Activated CD4-positive, alpha-beta T cell treated with anti-CD3 and anti-CD28 coated beads for 36 hours (primary cell): ENCODE results near the gene DUSP22. TPM values are rescaled to one million over a fixed set of nuclear protein-coding genes. Genes with fewer than 3 reads are reported as not detected.

Experiments
- ATAC-seq: fragments of 200-7000 bp; cut with Tn5 transposase; one replicate; pipeline ENCODE4 v1.10.0; 2021; ENCODE audit warnings: mild to moderate bottlenecking, moderate library complexity
- CTCF ChIA-PET: fragments of 350-600 bp; sonication (Branson Sonifier 250); formaldehyde crosslinking; loops from one replicate; lab custom pipeline; 2021; ENCODE audit warnings: antibody characterized with exemption; lab: Charles Lee
- POLR2A ChIA-PET: fragments of 350-600 bp; sonication (Branson Sonifier 250); formaldehyde crosslinking; loops from one replicate; lab custom pipeline; 2021; ENCODE audit warnings: antibody characterized with exemption, inconsistent platforms; lab: Charles Lee
- DNase-seq: peaks from one replicate; pipeline ENCODE4 v3.0.0-alpha.2; 2020
- H3K27ac Mint-ChIP-seq: one replicate; pipeline ENCODE4 v1.8.0; 2021; ENCODE audit warnings: mixed read lengths
- H3K27me3 Mint-ChIP-seq: one replicate; pipeline ENCODE4 v1.8.0; 2021; ENCODE audit warnings: mixed read lengths
- H3K36me3 Mint-ChIP-seq: one replicate; pipeline ENCODE4 v1.8.0; 2021; ENCODE audit warnings: low read depth, mixed read lengths
- H3K4me1 Mint-ChIP-seq: one replicate; pipeline ENCODE4 v1.8.0; 2021; ENCODE audit warnings: mixed read lengths
- H3K4me3 Mint-ChIP-seq: one replicate; pipeline ENCODE4 v1.8.0; 2021; ENCODE audit warnings: mild to moderate bottlenecking, moderate library complexity, mixed read lengths
- H3K9me3 Mint-ChIP-seq: one replicate; pipeline ENCODE4 v1.8.0; 2021; ENCODE audit warnings: low read depth, mixed read lengths
- intact Hi-C, 2 experiments: fragments of 100-400 bp; cut with DNase I in 1 of 2; cut with micrococcal nuclease in 1 of 2; formaldehyde crosslinking; loops; one replicate each; pipeline versions ENCODE4 v1.14.2 to v1.15.1; 2022 to 2024; cut with DNase I, micrococcal nuclease
- total RNA-seq, 2 experiments: library from RNA; stranded (reverse); gene quantifications; one replicate each; pipeline ENCODE4 v1.2.3, GENCODE V29; 2021

The DUSP22 gene
- total RNA-seq, 2 experiments from 2014 or later: 33.2 to 33.7 TPM

DNA sequence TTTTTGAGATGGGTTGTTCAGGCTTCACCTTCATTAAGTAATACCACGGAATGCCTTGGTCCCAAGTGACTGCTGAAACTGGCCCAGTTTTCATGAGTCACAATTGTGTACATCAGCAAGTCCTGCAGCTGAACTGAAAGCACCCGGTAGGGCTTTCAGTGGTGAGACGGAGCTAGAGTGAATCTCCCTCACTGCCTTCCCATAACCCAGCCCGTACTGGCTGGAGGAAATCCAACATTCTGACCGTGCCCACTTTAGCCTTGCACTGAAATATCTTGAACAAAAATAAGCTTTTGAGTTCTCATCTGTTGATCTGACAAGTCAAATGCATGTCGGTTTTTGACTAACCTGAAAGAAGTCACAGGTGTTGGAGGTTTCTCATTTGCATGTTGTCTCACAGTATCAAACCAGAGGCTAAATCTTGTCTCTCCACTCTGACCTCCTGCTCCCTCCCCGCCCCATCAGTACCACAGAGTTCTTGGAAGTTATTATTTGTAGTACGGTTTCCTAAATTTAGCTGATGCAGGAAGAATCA, 35.9 kb downstream of the DUSP22 start:
- Mint-ChIP-seq H3K27me3 (no peaks in the 10 kb centered on the region), H3K4me3 (no peak overlapping the region), H3K9me3 (no peaks in the 10 kb centered on the region), H3K27ac (no peak overlapping the region), H3K36me3 (no peaks in the 10 kb centered on the region), H3K4me1 (no peaks in the 10 kb centered on the region)
- ATAC-seq: peak; percentile 80
- DNase-seq: peak; percentile 47
- POLR2A ChIA-PET: interaction anchor here (1.0 kb wide), 1 partner anchor 103 kb away, joined by 3 read pairs; no protein-coding TSS in a partner anchor
- CTCF ChIA-PET: interaction anchor here (0.7 to 0.8 kb wide), 4 partner anchors 10 to 394 kb away, joined by 3 to 5 read pairs (median 3); no protein-coding TSS in a partner anchor
- intact Hi-C loops: no loop called here

DNA sequence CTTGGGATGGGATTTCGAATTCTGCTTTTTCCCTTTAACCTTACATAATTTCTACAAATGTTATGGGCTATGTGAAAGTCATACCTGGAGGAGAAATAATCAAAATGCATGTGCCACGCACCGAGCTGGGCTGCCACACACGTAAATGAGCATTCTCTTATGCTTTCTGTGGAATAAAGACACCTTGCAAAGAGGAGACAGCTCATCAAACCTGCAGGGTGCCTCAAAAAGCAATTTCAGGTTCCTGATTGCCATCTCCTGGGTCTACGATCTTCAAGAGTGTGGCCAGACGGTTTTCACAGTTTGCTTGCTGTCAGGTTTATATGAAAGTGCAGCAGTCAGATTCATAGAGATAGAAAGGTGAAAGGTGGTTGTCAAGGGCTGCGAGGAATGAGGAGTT, 36.6 kb downstream of the DUSP22 start:
- ATAC-seq (no peak), DNase-seq (no peak)
- H3K27ac Mint-ChIP-seq: no peak overlapping the region
- no peak overlapping the region for H3K4me3 Mint-ChIP-seq
- H3K9me3 Mint-ChIP-seq: no peaks in the 10 kb centered on the region
- no peaks in the 10 kb centered on the region for H3K4me1 Mint-ChIP-seq
- H3K36me3 Mint-ChIP-seq: no peaks in the 10 kb centered on the region
- CTCF ChIA-PET: interaction anchor here (0.7 to 0.8 kb wide), 2 partner anchors 9 to 91 kb away, joined by 3 to 5 read pairs; no protein-coding TSS in a partner anchor
- intact Hi-C loops: no loop called here
- H3K27me3 Mint-ChIP-seq: no peaks in the 10 kb centered on the region
- POLR2A ChIA-PET: interaction anchor here (1.0 kb wide), 1 partner anchor 104 kb away, joined by 3 read pairs; no protein-coding TSS in a partner anchor

DNA sequence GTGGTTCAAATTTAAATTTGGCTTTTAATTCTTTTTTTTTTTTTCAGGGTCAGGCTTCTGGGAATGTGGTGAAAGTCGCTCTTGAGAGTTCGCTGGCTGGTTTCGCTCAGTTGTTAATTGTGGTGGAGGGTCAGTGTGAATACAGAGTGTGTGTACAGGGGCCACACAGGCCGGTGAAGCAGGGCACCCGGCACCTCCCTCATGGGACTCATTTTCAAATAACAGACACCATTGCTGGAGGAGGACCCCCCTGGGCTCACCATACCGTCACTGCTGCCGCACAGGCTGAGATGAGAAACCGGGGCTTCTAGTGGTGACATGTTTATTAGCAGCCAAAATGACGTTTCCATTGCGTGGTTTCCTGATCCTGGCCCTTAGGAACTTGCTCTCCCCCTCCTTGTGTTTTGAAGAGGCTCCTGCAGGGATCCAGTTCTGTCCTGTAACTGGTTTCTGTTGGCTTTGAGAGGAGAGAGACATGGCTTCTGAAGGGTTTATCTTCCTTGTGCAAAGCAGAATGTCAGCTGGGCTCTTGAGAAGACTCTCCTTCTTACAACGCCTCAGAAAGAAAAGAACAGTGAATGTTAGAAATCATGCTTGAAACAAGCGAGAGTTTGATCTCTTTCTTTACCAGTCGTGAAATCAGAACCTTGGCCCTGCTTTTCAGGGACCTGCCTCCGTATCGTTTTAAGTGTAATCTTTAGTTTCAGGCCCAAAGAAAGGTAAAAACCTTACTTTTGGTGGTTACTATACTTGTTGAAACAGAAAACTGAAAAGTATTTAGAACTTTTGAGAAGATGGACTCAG, 37.8 kb downstream of the DUSP22 start:
- H3K4me1 Mint-ChIP-seq: no peaks in the 10 kb centered on the region
- ChIA-PET CTCF (interaction anchor here (0.7 to 1.1 kb wide), 4 partner anchors 39 to 149 kb away, joined by 3 to 6 read pairs (median 3); no protein-coding TSS in a partner anchor), POLR2A (no interaction called here)
- ATAC-seq (no peak), DNase-seq (no peak)
- intact Hi-C loops: no loop called here
- H3K4me3 Mint-ChIP-seq: no peak overlapping the region
- no peak overlapping the region for H3K27ac Mint-ChIP-seq
- no peaks in the 10 kb centered on the region for H3K36me3 Mint-ChIP-seq
- H3K9me3 Mint-ChIP-seq: no peaks in the 10 kb centered on the region
- no peaks in the 10 kb centered on the region for H3K27me3 Mint-ChIP-seq

DNA sequence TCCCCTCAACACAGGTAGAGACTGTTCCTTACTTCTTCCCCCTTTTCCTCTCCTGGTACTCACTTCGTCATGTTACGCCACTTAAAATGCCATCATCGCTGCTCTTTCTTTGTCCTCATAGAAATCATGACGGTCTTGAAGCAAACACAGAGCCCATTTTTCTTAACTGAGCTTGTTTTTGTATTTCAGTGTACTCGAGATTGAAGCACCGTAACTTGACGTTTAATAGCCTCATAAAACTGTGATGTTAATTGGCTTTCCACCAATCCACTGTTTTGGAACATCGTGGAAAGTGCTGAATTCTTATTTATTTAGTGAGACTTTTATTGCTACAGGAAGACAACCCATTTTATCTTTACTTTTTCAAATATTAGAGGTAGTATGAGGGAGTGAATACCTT, 38.7 kb downstream of the DUSP22 start:
- CTCF ChIA-PET: interaction anchor here (0.6 to 1.1 kb wide), 3 partner anchors 14 to 114 kb away, joined by 3 to 4 read pairs (median 3); no protein-coding TSS in a partner anchor

DNA sequence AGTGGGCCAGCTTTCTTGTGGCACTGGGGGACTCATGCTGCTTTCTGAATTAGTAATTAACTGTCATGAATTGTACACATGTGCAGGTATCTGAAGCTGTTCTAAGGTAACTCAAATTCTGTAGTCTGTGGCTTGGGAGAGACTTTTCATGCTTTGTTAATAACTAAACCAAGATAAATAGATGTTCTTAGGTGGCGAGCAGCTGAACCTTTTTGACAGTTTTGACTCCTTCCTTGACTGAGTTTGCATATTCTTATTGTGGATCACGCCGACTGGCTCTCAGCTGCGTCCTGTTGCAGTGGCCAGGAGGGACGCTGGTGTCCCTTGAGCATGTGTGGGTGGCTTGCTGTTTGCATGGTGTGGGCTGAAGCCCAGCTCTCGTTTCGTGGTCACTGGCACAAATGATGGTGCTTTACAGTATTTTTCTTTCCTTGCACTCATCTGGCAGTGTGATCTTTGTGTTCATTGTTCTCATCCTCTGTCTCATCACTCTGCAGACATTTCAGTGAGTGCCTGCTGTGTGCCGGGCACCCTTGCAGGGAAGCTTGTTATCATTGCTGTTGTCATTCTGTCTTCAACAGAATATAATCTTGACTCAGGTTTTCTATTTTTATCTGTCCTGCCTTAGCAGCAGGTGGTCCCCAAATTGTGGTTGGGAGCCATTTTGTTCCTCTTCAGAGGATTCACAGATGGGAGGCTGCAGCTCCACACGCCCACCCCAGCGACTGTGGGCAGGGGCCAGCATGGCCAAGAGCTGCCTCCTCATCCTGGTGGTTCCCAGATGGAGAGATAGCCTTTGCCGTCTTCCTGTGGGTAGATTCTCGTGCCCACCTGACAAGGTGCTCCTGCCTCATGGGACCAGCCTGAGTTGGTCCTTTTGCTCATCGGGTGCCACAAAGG, 39.6 kb downstream of the DUSP22 start:
- POLR2A ChIA-PET: interaction anchor here (0.6 kb wide), 1 partner anchor 108 kb away, joined by 4 read pairs; no protein-coding TSS in a partner anchor
- no peaks in the 10 kb centered on the region for H3K27me3 Mint-ChIP-seq
- CTCF ChIA-PET: interaction anchor here (0.6 to 2.0 kb wide), 8 partner anchors 7 to 115 kb away, joined by 3 to 5 read pairs (median 4); no protein-coding TSS in a partner anchor
- H3K4me3 Mint-ChIP-seq: no peak overlapping the region
- no peak for DNase-seq
- intact Hi-C loops: no loop called here
- H3K36me3 Mint-ChIP-seq: no peaks in the 10 kb centered on the region
- H3K4me1 Mint-ChIP-seq: peaks cover 11% of the 10 kb centered on the region
- no peaks in the 10 kb centered on the region for H3K9me3 Mint-ChIP-seq
- H3K27ac Mint-ChIP-seq: no peak overlapping the region
- ATAC-seq: peak; percentile 9

More for the DNA sequence above, 38.7 kb downstream of the DUSP22 start:
- Mint-ChIP-seq H3K27me3 (no peaks in the 10 kb centered on the region), H3K27ac (no peak overlapping the region), H3K36me3 (no peaks in the 10 kb centered on the region), H3K9me3 (no peaks in the 10 kb centered on the region), H3K4me1 (peaks cover 3% of the 10 kb centered on the region), H3K4me3 (no peak overlapping the region)
- intact Hi-C loops: no loop called here
- POLR2A ChIA-PET: no interaction called here
- DNase-seq: no peak
- ATAC-seq: no peak

DNA sequence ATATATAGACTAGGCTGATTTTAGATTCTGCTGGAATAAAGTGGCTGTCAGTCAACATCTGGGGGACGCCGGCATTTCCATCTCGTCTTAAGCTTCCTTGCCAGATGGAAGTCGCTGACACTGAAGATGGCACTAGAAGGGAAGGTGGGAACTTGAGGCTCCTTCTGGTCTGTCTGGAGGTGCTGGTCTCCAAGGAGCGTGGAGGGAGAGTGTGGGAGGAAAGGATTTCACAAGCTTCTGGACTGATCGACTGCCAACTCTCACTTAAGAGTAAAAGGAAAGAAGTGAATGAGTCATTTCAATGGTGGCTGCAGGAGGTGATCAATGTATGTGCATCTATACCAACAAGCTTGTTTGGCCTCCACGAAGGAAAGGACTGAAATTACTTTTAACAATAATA, 40.4 kb downstream of the DUSP22 start:
- Mint-ChIP-seq H3K4me3 (no peak overlapping the region), H3K9me3 (no peaks in the 10 kb centered on the region), H3K4me1 (peaks cover 19% of the 10 kb centered on the region), H3K27me3 (no peaks in the 10 kb centered on the region), H3K36me3 (peaks cover under 1% of the 10 kb centered on the region), H3K27ac (no peak overlapping the region)
- ChIA-PET POLR2A (interaction anchor here (0.6 kb wide), 1 partner anchor 108 kb away, joined by 4 read pairs; no protein-coding TSS in a partner anchor), CTCF (interaction anchor here (0.7 to 2.0 kb wide), 8 partner anchors 8 to 116 kb away, joined by 3 to 5 read pairs (median 4); no protein-coding TSS in a partner anchor)
- ATAC-seq: no peak
- intact Hi-C loops: no loop called here
- no peak for DNase-seq

DNA sequence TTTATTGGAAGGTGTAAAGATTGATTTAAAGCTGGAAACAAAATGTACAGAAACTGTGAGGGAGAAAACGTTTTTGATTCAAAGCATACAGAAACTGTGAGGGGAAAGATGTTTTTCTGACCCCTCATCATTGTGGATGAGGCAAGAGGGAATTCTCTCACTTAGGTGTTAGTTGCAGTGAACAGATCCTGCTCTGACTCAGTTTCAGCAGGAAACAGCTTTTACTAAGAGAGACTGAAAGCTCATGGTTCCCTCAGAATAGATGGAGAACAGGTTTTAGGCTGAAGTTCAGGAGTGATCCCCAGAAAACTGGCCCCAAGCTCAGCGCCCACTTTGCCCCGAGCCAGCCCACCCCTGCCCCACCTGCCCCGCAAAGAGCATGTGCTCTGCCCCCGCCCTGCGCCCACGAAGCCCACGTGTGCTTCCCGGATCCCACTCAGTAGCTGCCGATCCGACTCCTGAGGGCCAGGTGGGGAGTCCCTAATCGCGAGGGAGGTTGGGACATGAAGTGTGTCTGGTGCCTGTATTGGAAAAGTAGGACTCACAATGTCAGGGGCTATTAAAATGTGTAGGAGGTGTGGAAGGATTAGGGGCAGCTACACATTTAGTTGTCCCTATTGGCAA, 41.2 kb downstream of the DUSP22 start:
- POLR2A ChIA-PET: no interaction called here
- intact Hi-C loops: no loop called here
- DNase-seq: no peak
- no peak for ATAC-seq
- Mint-ChIP-seq H3K4me3 (no peak overlapping the region), H3K9me3 (no peaks in the 10 kb centered on the region), H3K27ac (no peak overlapping the region), H3K4me1 (peaks cover 26% of the 10 kb centered on the region), H3K36me3 (peaks cover 5% of the 10 kb centered on the region), H3K27me3 (no peaks in the 10 kb centered on the region)
- CTCF ChIA-PET: interaction anchor here (0.6 to 2.0 kb wide), 8 partner anchors 16 to 117 kb away, joined by 3 to 5 read pairs (median 3); no protein-coding TSS in a partner anchor

DNA sequence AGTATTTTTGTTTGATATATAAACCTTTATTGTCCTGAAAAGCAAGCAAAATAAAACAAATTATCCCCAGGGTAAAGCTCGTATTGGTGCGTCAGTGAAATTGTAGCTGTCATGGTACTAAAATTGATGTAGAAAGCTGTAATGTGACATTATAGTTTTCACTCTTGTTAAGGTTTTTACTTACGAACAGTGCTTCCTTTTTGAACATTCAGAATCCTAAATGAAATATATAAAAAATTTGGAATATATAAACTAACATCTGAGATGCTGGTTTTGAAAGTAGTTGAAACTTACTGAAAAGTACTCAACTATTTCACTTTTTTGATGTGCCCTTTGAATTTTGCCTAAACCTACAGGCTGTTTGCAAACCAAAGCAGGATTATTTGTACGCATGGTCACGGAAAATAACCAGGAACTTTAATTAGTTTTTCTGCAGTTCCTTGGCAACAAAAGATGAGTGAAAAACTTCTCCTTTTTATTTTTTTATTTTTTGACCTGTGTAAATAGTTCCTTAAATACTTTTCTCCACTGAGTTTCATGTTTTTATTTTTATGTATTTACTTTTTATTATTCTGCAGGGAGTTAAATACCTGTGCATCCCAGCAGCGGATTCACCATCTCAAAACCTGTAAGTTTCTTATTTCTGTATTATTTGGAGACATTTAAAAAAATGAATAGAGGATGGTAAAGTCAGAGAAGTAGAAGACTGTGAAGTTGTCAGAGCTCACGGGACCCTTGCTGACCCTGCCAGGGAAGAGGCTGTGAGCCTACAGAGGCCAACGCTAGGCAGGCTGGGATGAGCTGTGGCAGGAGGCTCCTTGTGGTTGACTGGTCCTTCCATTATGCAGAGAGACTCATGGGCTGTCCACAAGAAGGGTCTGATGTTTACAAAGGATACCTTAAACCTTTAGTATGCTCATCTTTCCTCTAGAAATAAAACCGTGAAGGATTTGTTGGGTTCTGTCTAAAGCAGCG, 42.5 kb downstream of the DUSP22 start:
- no peaks in the 10 kb centered on the region for H3K9me3 Mint-ChIP-seq
- intact Hi-C loops: loop anchor here in 1 of 2 experiments (5.0 kb wide), 2 partner anchors 43 to 108 kb away; partner anchors contain the start of gene DUSP22
- DNase-seq: no peak
- ChIA-PET POLR2A (no interaction called here), CTCF (no interaction called here)
- peaks cover 39% of the 10 kb centered on the region for H3K4me1 Mint-ChIP-seq
- H3K27ac Mint-ChIP-seq: no peak overlapping the region
- no peak for ATAC-seq
- H3K4me3 Mint-ChIP-seq: no peak overlapping the region
- H3K36me3 Mint-ChIP-seq: peaks cover 7% of the 10 kb centered on the region
- no peaks in the 10 kb centered on the region for H3K27me3 Mint-ChIP-seq

DNA sequence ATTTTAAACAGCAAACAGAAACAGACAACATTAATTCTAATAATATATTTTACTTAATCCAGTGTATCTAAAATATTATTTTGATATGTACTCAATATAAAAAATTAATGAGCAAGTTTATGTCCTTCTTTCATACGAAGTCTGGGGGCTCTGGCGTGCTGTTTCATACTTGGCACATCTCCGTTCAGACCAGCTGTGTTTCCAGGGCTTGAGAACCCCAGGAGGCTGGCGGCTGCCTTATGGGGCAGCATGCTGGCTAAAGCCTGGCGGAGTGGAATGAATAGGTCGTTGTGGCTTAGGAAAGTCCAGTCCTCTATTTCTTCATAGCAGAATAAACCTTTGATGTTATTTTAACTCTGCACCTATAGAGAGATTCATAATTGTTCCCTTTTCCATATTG, 43.3 kb downstream of the DUSP22 start:
- H3K27me3 Mint-ChIP-seq: no peaks in the 10 kb centered on the region
- H3K27ac Mint-ChIP-seq: no peak overlapping the region
- peaks cover 45% of the 10 kb centered on the region for H3K4me1 Mint-ChIP-seq
- ChIA-PET POLR2A (no interaction called here), CTCF (no interaction called here)
- intact Hi-C loops: loop anchor here in 1 of 2 experiments (5.0 kb wide), 2 partner anchors 43 to 108 kb away; partner anchors contain the start of gene DUSP22
- ATAC-seq (no peak), DNase-seq (no peak)
- H3K9me3 Mint-ChIP-seq: no peaks in the 10 kb centered on the region
- H3K4me3 Mint-ChIP-seq: no peak overlapping the region
- peaks cover 7% of the 10 kb centered on the region for H3K36me3 Mint-ChIP-seq
